CD14-positive monocyte (primary cell): Measurements from ENCODE around the gene KRTAP19-6. TPM values are rescaled to one million over a fixed set of nuclear protein-coding genes. Genes with fewer than 3 reads are reported as not detected.

ENCODE experiments used
- DNase-seq, 3 donors: peaks; one replicate each; pipeline ENCODE4 v3.0.0-alpha.2; 2011 to 2022
- H2AFZ ChIP-seq: 2 replicates; pipeline ENCODE4 v1.6.0; 2012; ENCODE audit warnings: mild to moderate bottlenecking, low read depth, low read length, inconsistent platforms; ENCODE audit not compliant: insufficient read depth, poor library complexity, severe bottlenecking
- H3K27ac ChIP-seq, 2 donors: 1 replicate in 1 of 2; 2 replicates in 1 of 2; pipeline ENCODE4 v1.5.1; 2012 to 2013; ENCODE audit warnings: low read length in 2 of 2, control low read depth in 1 of 2, inconsistent platforms in 1 of 2, low read depth in 1 of 2, mild to moderate bottlenecking in 1 of 2
- H3K27me3 ChIP-seq, 2 donors: one replicate each; pipeline versions ENCODE4 v1.6.0 to v1.6.1; 2011 to 2013; ENCODE audit warnings: low read length in 2 of 2; ENCODE audit not compliant: control insufficient read depth in 2 of 2, insufficient read depth in 2 of 2
- H3K36me3 ChIP-seq, 2 donors: replicated peaks in 1 of 2; 1 replicate in 1 of 2; 2 replicates in 1 of 2; pipeline versions ENCODE4 v1.5.1 to v1.6.1; 2012 to 2013; ENCODE audit warnings: low read length in 2 of 2, control low read depth in 1 of 2, inconsistent platforms in 1 of 2, mild to moderate bottlenecking in 1 of 2; ENCODE audit not compliant: insufficient read depth in 2 of 2, control insufficient read depth in 1 of 2
- H3K4me1 ChIP-seq, 2 donors: 1 replicate in 1 of 2; 2 replicates in 1 of 2; pipeline versions ENCODE4 v1.5.1 to v1.6.1; 2012 to 2013; ENCODE audit warnings: low read length in 2 of 2, control low read depth in 1 of 2, inconsistent platforms in 1 of 2, mild to moderate bottlenecking in 1 of 2, moderate library complexity in 1 of 2; ENCODE audit not compliant: insufficient read depth in 2 of 2, control insufficient read depth in 1 of 2
- H3K4me2 ChIP-seq: replicated peaks from 2 replicates; pipeline ENCODE3; 2012; ENCODE audit warnings: low read length, moderate library complexity, mild to moderate bottlenecking; ENCODE audit not compliant: poor library complexity, severe bottlenecking; ENCODE audit errors: extremely low read depth
- H3K4me3 ChIP-seq, 3 experiments: fragments of 200-600 bp in 1 of 3; sonication (generic) in 1 of 3; replicated peaks in 1 of 3; 1 replicate in 2 of 3; 2 replicates in 1 of 3; pipeline ENCODE4 v1.5.1; 2011 to 2013; ENCODE audit warnings: low read length in 3 of 3, mild to moderate bottlenecking in 3 of 3, control low read depth in 2 of 3, low read depth in 2 of 3, inconsistent platforms in 1 of 3, moderate library complexity in 1 of 3
- H3K79me2 ChIP-seq: 2 replicates; pipeline ENCODE4 v1.6.0; 2012; ENCODE audit warnings: mild to moderate bottlenecking, control low read depth, inconsistent platforms, low read length, moderate library complexity; ENCODE audit not compliant: insufficient read depth
- H3K9ac ChIP-seq: 2 replicates; pipeline ENCODE4 v1.6.0; 2017; ENCODE audit warnings: low read length, mild to moderate bottlenecking; ENCODE audit not compliant: insufficient read depth, poor library complexity, severe bottlenecking
- H3K9me3 ChIP-seq, 2 donors: replicated peaks in 1 of 2; 1 replicate in 1 of 2; 2 replicates in 1 of 2; pipeline versions ENCODE4 v1.5.1 to v1.6.1; 2012 to 2013; ENCODE audit warnings: low read length in 2 of 2, control low read depth in 1 of 2; ENCODE audit not compliant: control insufficient read depth in 1 of 2, insufficient read depth in 1 of 2
- H4K20me1 ChIP-seq: 2 replicates; pipeline ENCODE4 v1.6.0; 2012; ENCODE audit warnings: mild to moderate bottlenecking, low read length, control low read depth, moderate library complexity; ENCODE audit not compliant: insufficient read depth
- H3K27ac Mint-ChIP-seq, 7 donors: one replicate each; pipeline ENCODE4 v1.8.0; 2020; ENCODE audit warnings: mild to moderate bottlenecking in 7 of 7, mixed read lengths in 7 of 7, moderate library complexity in 6 of 7, inconsistent platforms in 2 of 7
- H3K27me3 Mint-ChIP-seq, 3 donors: one replicate each; pipeline ENCODE4 v1.8.0; 2021 to 2022; ENCODE audit warnings: low read depth in 3 of 3, mild to moderate bottlenecking in 3 of 3, mixed read lengths in 3 of 3, moderate library complexity in 3 of 3, inconsistent platforms in 1 of 3
- H3K36me3 Mint-ChIP-seq, 2 donors: one replicate each; pipeline ENCODE4 v1.8.0; 2020; ENCODE audit warnings: mixed read lengths in 2 of 2, inconsistent platforms in 1 of 2, mild to moderate bottlenecking in 1 of 2
- H3K4me1 Mint-ChIP-seq: one replicate; pipeline ENCODE4 v1.8.0; 2020; ENCODE audit warnings: mild to moderate bottlenecking, mixed read lengths
- H3K4me3 Mint-ChIP-seq, 2 donors: one replicate each; pipeline ENCODE4 v1.8.0; 2020; ENCODE audit warnings: mild to moderate bottlenecking in 2 of 2, mixed read lengths in 2 of 2, moderate library complexity in 1 of 2
- H3K9me3 Mint-ChIP-seq, 7 donors: one replicate each; pipeline ENCODE4 v1.8.0; 2020 to 2022; ENCODE audit warnings: mixed read lengths in 7 of 7, mild to moderate bottlenecking in 6 of 7, moderate library complexity in 6 of 7, inconsistent platforms in 2 of 7
- CTCF ChIP-seq: fragments of 200-600 bp; IDR thresholded peaks from one replicate; pipeline ENCODE4 v1.8.0; 2022; ENCODE audit warnings: antibody characterized with exemption, mild to moderate bottlenecking
- WGBS: methylation state at CpG from one replicate; pipeline ENCODE4 v1.1.5; 2013; ENCODE audit warnings: missing lambda C conversion rate; ENCODE audit not compliant: insufficient coverage; 5-methylcytosine and 5-hydroxymethylcytosine counted together
- intact Hi-C, 2 donors: fragments of 100-400 bp; cut with micrococcal nuclease; formaldehyde crosslinking; loops; one replicate each; pipeline versions ENCODE4 v1.15.0 to v1.15.1; 2023
- polyA plus RNA-seq, 3 donors: library from polyadenylated mRNA; depleted of rRNA in 1 of 3; unstranded in 2 of 3; stranded (reverse) in 1 of 3; fragments of 300-500 nt in 2 of 3; fragments of >200 nt in 1 of 3; fragmentation: Illumina TruSeq in 2 of 3; gene quantifications; 1 replicate in 2 of 3; 2 replicates in 1 of 3; pipeline ENCODE4 v1.2.3, GENCODE V29; 2012 to 2021
- small RNA-seq: library from RNA; depleted of rRNA; stranded (forward); fragments of <200 nt; gene quantifications from one replicate; pipeline ENCODE3, GENCODE V24; 2012; ENCODE audit warnings: low read depth; ENCODE audit not compliant: insufficient read length

Gene KRTAP19-6
- polyA plus RNA-seq, 3 donors: not detected

GRCh38 chr21:30491963-30492428, 49.7 kb downstream of the KRTAP19-6 start, which contains the start of gene KRTAP19-3:
TSS of gene KRTAP19-3 (minus strand) at chr21:30492013. CDS start at chr21:30491957, 56 bp downstream.
- intact Hi-C loops: no loop called here
- no peaks in the 10 kb centered on the region for H3K4me1 Mint-ChIP-seq
- no peaks in the 10 kb centered on the region for H3K36me3 Mint-ChIP-seq
- no peak within 1 kb of the TSS for H3K4me3 ChIP-seq
- H3K9ac ChIP-seq: no peak within 1 kb of the TSS
- H2AFZ ChIP-seq: no peak within 1 kb of the TSS
- peaks cover 0 to 3% (median 0%) of the 10 kb centered on the region in 3 donors for H3K27me3 Mint-ChIP-seq
- TF ChIP-seq CTCF: no peak
- no peak within 1 kb of the TSS for H3K27ac ChIP-seq
- H3K27ac Mint-ChIP-seq: no peak within 1 kb of the TSS
- H3K9me3 ChIP-seq: peaks cover 10 to 17% of the 10 kb centered on the region in 2 donors
- no peaks in the 10 kb centered on the region for H3K36me3 ChIP-seq
- no peaks in the 10 kb centered on the region for H4K20me1 ChIP-seq
- DNase-seq: no peak
- no peak within 1 kb of the TSS for H3K4me3 Mint-ChIP-seq
- H3K4me2 ChIP-seq: no peak within 1 kb of the TSS
- H3K79me2 ChIP-seq: no peaks in the 10 kb centered on the region
- H3K9me3 Mint-ChIP-seq: peaks cover 0 to 22% (median 11%) of the 10 kb centered on the region in 7 donors
- H3K4me1 ChIP-seq: no peaks in the 10 kb centered on the region
- no peaks in the 10 kb centered on the region for H3K27me3 ChIP-seq
- WGBS: no CpG with 5 or more reads among the region's 2 CpGs

Small RNA genes within 50 kb of the gene (small RNA-seq; reads per million reads assigned to genes)
- gene AP000567.1: not detected
- not detected for gene KRTAP19-10P
- not detected for gene KRTAP19-11P
- not detected for gene KRTAP19-9P
- gene KRTAP22-2: not detected

Other genes starting within 250 kb of the KRTAP19-6 start
- gene KRTAP26-1, start 221.5 kb downstream of the KRTAP19-6 start, polyA plus RNA-seq: not detected
- not detected for gene KRTAP27-1, start 204.2 kb downstream of the KRTAP19-6 start, polyA plus RNA-seq
- gene KRTAP23-1, start 193.3 kb downstream of the KRTAP19-6 start, polyA plus RNA-seq: not detected
- gene KRTAP13-2, start 169.6 kb downstream of the KRTAP19-6 start, polyA plus RNA-seq: not detected
- not detected for gene KRTAP13-1, start 145.8 kb downstream of the KRTAP19-6 start, polyA plus RNA-seq
- gene KRTAP13-3, start 115.9 kb downstream of the KRTAP19-6 start, polyA plus RNA-seq: not detected
- gene KRTAP13-4, start 111.6 kb downstream of the KRTAP19-6 start, polyA plus RNA-seq: not detected
- gene KRTAP15-1, start 101.6 kb downstream of the KRTAP19-6 start, polyA plus RNA-seq: not detected
- not detected for gene KRTAP19-1, start 61.5 kb downstream of the KRTAP19-6 start, polyA plus RNA-seq
- gene KRTAP19-2, start 54.4 kb downstream of the KRTAP19-6 start, polyA plus RNA-seq: not detected
- gene KRTAP19-3, start 49.9 kb downstream of the KRTAP19-6 start, polyA plus RNA-seq: not detected
- not detected for gene KRTAP19-4, start 44.7 kb downstream of the KRTAP19-6 start, polyA plus RNA-seq
- not detected for gene KRTAP19-5, start 39.7 kb downstream of the KRTAP19-6 start, polyA plus RNA-seq
- gene KRTAP19-7, start 19.4 kb upstream of the KRTAP19-6 start, polyA plus RNA-seq: not detected
- not detected for gene KRTAP22-2, start 48.5 kb upstream of the KRTAP19-6 start, polyA plus RNA-seq
- not detected for gene KRTAP6-3, start 50.6 kb upstream of the KRTAP19-6 start, polyA plus RNA-seq
- not detected for gene KRTAP6-2, start 57.0 kb upstream of the KRTAP19-6 start, polyA plus RNA-seq
- gene KRTAP22-1, start 59.2 kb upstream of the KRTAP19-6 start, polyA plus RNA-seq: not detected
- not detected for gene KRTAP6-1, start 72.1 kb upstream of the KRTAP19-6 start, polyA plus RNA-seq
- gene KRTAP20-1, start 74.6 kb upstream of the KRTAP19-6 start, polyA plus RNA-seq: not detected
- not detected for gene KRTAP20-4, start 78.8 kb upstream of the KRTAP19-6 start, polyA plus RNA-seq
- gene KRTAP20-2, start 93.3 kb upstream of the KRTAP19-6 start, polyA plus RNA-seq: not detected
- not detected for gene KRTAP20-3, start 101.0 kb upstream of the KRTAP19-6 start, polyA plus RNA-seq
- not detected for gene KRTAP21-3, start 176.9 kb upstream of the KRTAP19-6 start, polyA plus RNA-seq
- gene KRTAP21-2, start 205.4 kb upstream of the KRTAP19-6 start, polyA plus RNA-seq: not detected
- gene KRTAP21-1, start 213.6 kb upstream of the KRTAP19-6 start, polyA plus RNA-seq: not detected